A204.1 (cell line): ENCODE data around the gene ICA1L.
"Not testable (repeated sequence)": the region's sequence is repeated elsewhere in the genome, so short reads cannot be mapped to it uniquely, and the experiment has no call there.

Source experiments
- FAIRE-seq: peaks from 2 replicates; lab custom pipeline; 2012; peaks lifted over from hg19 to GRCh38; lab: Jason Lieb, UNC

Gene ICA1L

GRCh38 chr2:202847693-202848524 is 23.7 kb downstream of the ICA1L start:
- no peak for FAIRE-seq

- no peak for FAIRE-seq
Observed at GRCh38 chr2:202844656-202845055, 26.9 kb downstream of the ICA1L start.

- peak; percentile 30 for FAIRE-seq
Observed at GRCh38 chr2:202842690-202843089, 28.9 kb downstream of the ICA1L start.

GRCh38 chr2:202841090-202841867 is 30.3 kb downstream of the ICA1L start:
- no peak for FAIRE-seq

- FAIRE-seq: peak; percentile 93
Observed at GRCh38 chr2:202831242-202832220, 40.0 kb downstream of the ICA1L start.

- no peak for FAIRE-seq
Observed at GRCh38 chr2:202824901-202825300, 46.7 kb downstream of the ICA1L start.

GRCh38 chr2:202822411-202822810 is 49.2 kb downstream of the ICA1L start:
- no peak for FAIRE-seq

GRCh38 chr2:202821206-202822160 is 50.1 kb downstream of the ICA1L start:
- FAIRE-seq: no peak

- no peak for FAIRE-seq
Observed at GRCh38 chr2:202818321-202818720, 53.2 kb downstream of the ICA1L start.

- FAIRE-seq: no peak
Observed at GRCh38 chr2:202817771-202818170, 53.8 kb downstream of the ICA1L start.

GRCh38 chr2:202815548-202816360 is 55.8 kb downstream of the ICA1L start:
- no peak for FAIRE-seq

- no peak for FAIRE-seq
Observed at GRCh38 chr2:202814226-202814625, 57.3 kb downstream of the ICA1L start.

GRCh38 chr2:202813387-202813786 is 58.2 kb downstream of the ICA1L start:
- no peak for FAIRE-seq

GRCh38 chr2:202808754-202809153 is 62.8 kb downstream of the ICA1L start:
- FAIRE-seq: no peak

- FAIRE-seq: not testable (repeated sequence)
Observed at GRCh38 chr2:202807431-202808138, 64.0 kb downstream of the ICA1L start.

GRCh38 chr2:202805911-202806310 is 65.7 kb downstream of the ICA1L start:
- not testable (repeated sequence) for FAIRE-seq

GRCh38 chr2:202797944-202798343 is 73.6 kb downstream of the ICA1L start:
- no peak for FAIRE-seq

- FAIRE-seq: no peak
Observed at GRCh38 chr2:202790676-202791075, 80.9 kb downstream of the ICA1L start.

- no peak for FAIRE-seq
Observed at GRCh38 chr2:202786842-202787241, 84.7 kb downstream of the ICA1L start.
